ENCODE measurements around the gene TENM4. TPM values are rescaled to one million over a fixed set of nuclear protein-coding genes. Genes with fewer than 3 reads are reported as not detected.

Gene TENM4
- total and polyA plus RNA-seq, 4 donors = 0.02 to 0.33 (median 0.14) TPM

DNA sequence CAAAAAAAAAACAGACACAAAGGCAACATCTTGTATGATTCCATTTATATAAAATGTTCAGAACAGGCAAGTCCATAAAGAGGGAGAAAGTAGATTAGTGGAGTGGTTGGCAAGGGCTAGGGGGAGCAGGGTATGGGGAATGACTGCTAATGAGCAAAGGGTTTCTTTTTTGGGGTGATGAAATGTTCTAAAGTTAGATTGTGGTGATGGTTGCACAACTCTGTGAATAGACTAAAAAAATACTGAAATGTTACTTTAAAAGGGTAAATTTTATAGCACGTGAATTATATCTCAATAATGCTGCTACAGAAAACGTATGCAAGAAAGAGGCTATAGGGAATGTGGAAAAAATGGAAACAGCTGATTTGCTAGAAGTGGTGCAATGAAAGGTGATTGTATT lies 155.1 kb downstream of the TENM4 start:
- whole genome bisulfite sequencing = 51% methylated on average over 2 of the region's 2 CpGs
- no peak overlapping the region for H3K9ac ChIP-seq (ENCODE audit: low read depth in 1 of 2, low read length in 2 of 2)
- DNase-seq (ENCODE audit: low spot score) = no peak
- no peak overlapping the region for H3K27ac ChIP-seq (ENCODE audit: low read depth in 1 of 2, low read length in 2 of 2)
- no peaks in the 10 kb centered on the region for H3K36me3 ChIP-seq (ENCODE audit: control insufficient read depth in 4 of 4, insufficient read depth in 3 of 4, low read depth in 1 of 4, low read length in 3 of 4)
- peaks cover 0 to 4% (median 0%) of the 10 kb centered on the region in 4 donors for H3K27me3 ChIP-seq (ENCODE audit: control insufficient read depth in 4 of 4, insufficient read depth in 4 of 4, low read length in 3 of 4)
- TF ChIP-seq GABPA (IDR thresholded peaks at IDR 0.05 in 1 of 2, conservative IDR thresholded peaks at IDR 0.05 in 1 of 2) (no peak), TAF1 (conservative IDR thresholded peaks at IDR 0.05) (no peak), ATF3 (IDR thresholded peaks at IDR 0.05) (no peak), JUND (IDR thresholded peaks at IDR 0.05) (no peak), HNF4G (IDR thresholded peaks at IDR 0.05) (no peak), REST (IDR thresholded peaks at IDR 0.05) (no peak), RXRA (IDR thresholded peaks at IDR 0.05) (no peak), NR2F2 (IDR thresholded peaks at IDR 0.05) (no peak), FOXA1 (IDR thresholded peaks at IDR 0.05) (no peak), SP1 (IDR thresholded peaks at IDR 0.05) (no peak), CTCF (IDR thresholded peaks at IDR 0.05; ENCODE audit: low read depth, low read length, missing input control) (no peak), FOXA2 (IDR thresholded peaks at IDR 0.05) (no peak), YY1 (IDR thresholded peaks at IDR 0.05) (no peak), HNF4A (conservative IDR thresholded peaks at IDR 0.05) (no peak), EGR1 (IDR thresholded peaks at IDR 0.05; ENCODE audit: low read depth in 2 of 2) (no peak)
- TF ChIP-seq, protein P1, sequence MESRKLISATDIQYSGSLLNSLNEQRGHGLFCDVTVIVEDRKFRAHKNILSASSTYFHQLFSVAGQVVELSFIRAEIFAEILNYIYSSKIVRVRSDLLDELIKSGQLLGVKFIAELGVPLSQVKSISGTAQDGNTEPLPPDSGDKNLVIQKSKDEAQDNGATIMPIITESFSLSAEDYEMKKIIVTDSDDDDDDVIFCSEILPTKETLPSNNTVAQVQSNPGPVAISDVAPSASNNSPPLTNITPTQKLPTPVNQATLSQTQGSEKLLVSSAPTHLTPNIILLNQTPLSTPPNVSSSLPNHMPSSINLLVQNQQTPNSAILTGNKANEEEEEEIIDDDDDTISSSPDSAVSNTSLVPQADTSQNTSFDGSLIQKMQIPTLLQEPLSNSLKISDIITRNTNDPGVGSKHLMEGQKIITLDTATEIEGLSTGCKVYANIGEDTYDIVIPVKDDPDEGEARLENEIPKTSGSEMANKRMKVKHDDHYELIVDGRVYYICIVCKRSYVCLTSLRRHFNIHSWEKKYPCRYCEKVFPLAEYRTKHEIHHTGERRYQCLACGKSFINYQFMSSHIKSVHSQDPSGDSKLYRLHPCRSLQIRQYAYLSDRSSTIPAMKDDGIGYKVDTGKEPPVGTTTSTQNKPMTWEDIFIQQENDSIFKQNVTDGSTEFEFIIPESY (IDR thresholded peaks at IDR 0.05) = no peak
- H3K9me3 ChIP-seq (ENCODE audit: control insufficient read depth in 4 of 4, low read length in 3 of 4) = no peaks in the 10 kb centered on the region
- H3K4me1 ChIP-seq (ENCODE audit: control insufficient read depth in 4 of 4, insufficient read depth in 4 of 4, low read length in 3 of 4) = no peaks in the 10 kb centered on the region
- H3K4me3 ChIP-seq (ENCODE audit: low read depth in 1 of 3, low read length in 3 of 3) = no peak overlapping the region

DNA sequence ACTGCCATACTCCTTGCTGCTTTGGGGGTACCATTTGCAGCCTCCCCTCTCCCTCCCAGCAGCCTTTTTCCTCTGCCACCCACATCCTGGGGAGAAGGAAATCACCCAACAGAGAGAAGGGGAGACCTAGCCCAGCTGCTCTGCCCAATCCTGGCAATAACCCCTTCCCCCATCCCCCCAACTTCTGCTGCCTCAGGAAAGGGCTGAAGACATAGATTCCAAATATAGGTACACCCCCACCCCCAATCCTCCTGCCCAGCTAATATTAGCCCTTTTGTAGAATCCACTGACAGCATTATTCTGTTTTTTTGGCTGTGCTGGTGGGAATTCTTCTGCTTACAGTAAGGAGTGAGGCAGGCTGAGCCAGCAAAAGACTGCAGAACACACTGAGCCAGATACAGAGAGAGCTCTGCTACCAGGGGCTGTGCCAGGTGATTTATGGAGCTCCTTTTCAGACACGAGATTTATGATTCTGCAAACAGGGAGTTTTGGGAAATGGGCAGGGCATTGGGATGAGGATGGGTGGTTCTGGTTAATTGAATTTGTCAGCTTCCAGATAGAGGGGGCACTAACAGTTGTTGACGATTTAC lies 164.0 kb downstream of the TENM4 start:
- H3K27ac ChIP-seq (ENCODE audit: low read depth in 1 of 2, low read length in 2 of 2) = no peak overlapping the region
- H3K27me3 ChIP-seq (ENCODE audit: control insufficient read depth in 4 of 4, insufficient read depth in 4 of 4, low read length in 3 of 4) = no peaks in the 10 kb centered on the region
- H3K9me3 ChIP-seq (ENCODE audit: control insufficient read depth in 4 of 4, low read length in 3 of 4) = no peaks in the 10 kb centered on the region
- DNase-seq (ENCODE audit: low spot score) = no peak
- WGBS = 73% methylated on average over 2 of the region's 2 CpGs
- no peak overlapping the region for H3K9ac ChIP-seq (ENCODE audit: low read depth in 1 of 2, low read length in 2 of 2)
- TF ChIP-seq EGR1 (IDR thresholded peaks at IDR 0.05; ENCODE audit: low read depth in 2 of 2) (no peak), NR2F2 (IDR thresholded peaks at IDR 0.05) (no peak), FOXA1 (IDR thresholded peaks at IDR 0.05) (no peak), RAD21 (IDR thresholded peaks at IDR 0.05) (no peak), REST (IDR thresholded peaks at IDR 0.05) (no peak), FOXA2 (IDR thresholded peaks at IDR 0.05) (no peak), HNF4A (conservative IDR thresholded peaks at IDR 0.05) (no peak), CTCF (IDR thresholded peaks at IDR 0.05; ENCODE audit: low read depth, low read length, missing input control) (no peak), MAX (IDR thresholded peaks at IDR 0.05) (no peak), GABPA (IDR thresholded peaks at IDR 0.05 in 1 of 2, conservative IDR thresholded peaks at IDR 0.05 in 1 of 2) (no peak)
- H3K4me1 ChIP-seq (ENCODE audit: control insufficient read depth in 4 of 4, insufficient read depth in 4 of 4, low read length in 3 of 4) = no peaks in the 10 kb centered on the region
- no peaks in the 10 kb centered on the region for H3K36me3 ChIP-seq (ENCODE audit: control insufficient read depth in 4 of 4, insufficient read depth in 3 of 4, low read depth in 1 of 4, low read length in 3 of 4)
- H3K4me3 ChIP-seq (ENCODE audit: low read depth in 1 of 3, low read length in 3 of 3) = no peak overlapping the region
